DND-41 (cell line): ENCODE data around the gene EPHA10.

ENCODE experiments used
- ATAC-seq: fragments of 200-7000 bp; cut with Tn5 transposase; 3 replicates; pipeline ENCODE4 v1.9.1; 2021; ENCODE audit warnings: low read depth; ENCODE audit not compliant: insufficient read depth
- DNase-seq: peaks from one replicate; pipeline ENCODE4 v3.0.0-alpha.2; 2020
- H2AFZ ChIP-seq: 2 replicates; pipeline ENCODE4 v1.6.0; 2012; ENCODE audit warnings: low read depth, low read length
- H3K27ac ChIP-seq: 2 replicates; pipeline ENCODE4 v1.5.1; 2012; ENCODE audit warnings: low read length, inconsistent platforms
- H3K27me3 ChIP-seq: fragments of 200-600 bp; sonication (generic); 2 replicates; pipeline ENCODE4 v1.6.0; 2012; ENCODE audit warnings: low read length, mild to moderate bottlenecking, inconsistent platforms; ENCODE audit not compliant: insufficient read depth, poor library complexity
- H3K36me3 ChIP-seq: 2 replicates; pipeline ENCODE4 v1.5.1; 2012; ENCODE audit warnings: low read length, inconsistent platforms; ENCODE audit not compliant: insufficient read depth
- H3K4me1 ChIP-seq: 2 replicates; pipeline ENCODE4 v1.5.1; 2012; ENCODE audit warnings: mild to moderate bottlenecking, low read length; ENCODE audit not compliant: insufficient read depth
- H3K4me2 ChIP-seq: 2 replicates; pipeline ENCODE4 v1.6.0; 2012; ENCODE audit warnings: mild to moderate bottlenecking, moderate library complexity, low read length, inconsistent platforms; ENCODE audit not compliant: insufficient read depth
- H3K4me3 ChIP-seq, 2 experiments: fragments of 200-600 bp in 1 of 2; shearing (Covaris generic) in 1 of 2; 2 replicates each; pipeline ENCODE4 v1.5.1; 2012 to 2016; ENCODE audit warnings: inconsistent platforms in 2 of 2, low read length in 2 of 2, mild to moderate bottlenecking in 2 of 2, low read depth in 1 of 2, moderate library complexity in 1 of 2
- H3K79me2 ChIP-seq: 2 replicates; pipeline ENCODE4 v1.6.0; 2012; ENCODE audit warnings: low read length, inconsistent platforms; ENCODE audit not compliant: insufficient read depth
- H3K9ac ChIP-seq: 2 replicates; pipeline ENCODE4 v1.6.0; 2012; ENCODE audit warnings: low read depth, mild to moderate bottlenecking, inconsistent platforms, low read length, moderate library complexity
- H3K9me3 ChIP-seq: 2 replicates; pipeline ENCODE4 v1.5.1; 2012; ENCODE audit warnings: low read length, moderate library complexity, mild to moderate bottlenecking, inconsistent platforms; ENCODE audit not compliant: insufficient read depth, severe bottlenecking
- H4K20me1 ChIP-seq: 2 replicates; pipeline ENCODE4 v1.6.0; 2012; ENCODE audit warnings: low read length; ENCODE audit not compliant: insufficient read depth
- CTCF ChIP-seq: IDR thresholded peaks from 2 replicates; pipeline ENCODE4 v1.5.1; 2012; ENCODE audit warnings: borderline replicate concordance, low read length, moderate library complexity, mild to moderate bottlenecking; ENCODE audit not compliant: poor library complexity, severe bottlenecking; ENCODE audit errors: extremely low read depth
- EZH2 ChIP-seq: IDR thresholded peaks from 3 replicates; pipeline ENCODE4 v1.6.1; 2012; ENCODE audit warnings: borderline replicate concordance, low read depth, mild to moderate bottlenecking, moderate library complexity, low read length, inconsistent platforms; ENCODE audit not compliant: severe bottlenecking

The EPHA10 gene

DNA sequence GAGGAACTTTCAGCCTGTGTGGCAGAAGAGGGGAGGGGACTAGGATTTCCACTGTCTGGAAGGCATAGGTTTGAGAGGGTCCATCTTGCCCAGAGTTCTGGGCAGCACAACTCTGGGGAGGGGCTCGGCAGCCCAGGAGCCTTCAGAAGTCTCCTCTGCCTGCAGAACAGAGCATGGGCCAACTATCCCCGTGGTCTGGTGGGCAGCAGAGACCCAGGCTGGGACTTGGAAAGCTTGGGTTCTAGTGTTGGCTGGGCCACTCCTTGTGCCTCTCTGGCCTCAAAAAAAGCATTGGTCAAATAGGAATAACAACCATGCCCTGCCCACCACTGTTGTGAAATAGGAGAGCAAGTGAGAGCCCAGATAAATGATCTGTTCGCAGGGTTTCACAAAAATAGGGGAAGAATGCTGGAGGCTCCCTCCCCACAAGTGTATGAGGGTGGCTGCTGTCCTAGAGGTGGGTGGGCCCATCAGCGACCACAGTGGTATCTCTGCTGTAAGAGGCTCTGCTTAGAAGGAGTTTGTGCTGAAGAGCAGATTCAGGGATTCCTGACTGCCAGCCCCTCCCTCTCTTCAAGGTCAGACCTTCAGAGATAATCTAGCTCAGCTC is 8.9 kb downstream of the EPHA10 start:
- TF ChIP-seq EZH2: no peak
- peaks cover 5% of the 10 kb centered on the region for H3K27me3 ChIP-seq
- no peak overlapping the region for H3K4me3 ChIP-seq

DNA sequence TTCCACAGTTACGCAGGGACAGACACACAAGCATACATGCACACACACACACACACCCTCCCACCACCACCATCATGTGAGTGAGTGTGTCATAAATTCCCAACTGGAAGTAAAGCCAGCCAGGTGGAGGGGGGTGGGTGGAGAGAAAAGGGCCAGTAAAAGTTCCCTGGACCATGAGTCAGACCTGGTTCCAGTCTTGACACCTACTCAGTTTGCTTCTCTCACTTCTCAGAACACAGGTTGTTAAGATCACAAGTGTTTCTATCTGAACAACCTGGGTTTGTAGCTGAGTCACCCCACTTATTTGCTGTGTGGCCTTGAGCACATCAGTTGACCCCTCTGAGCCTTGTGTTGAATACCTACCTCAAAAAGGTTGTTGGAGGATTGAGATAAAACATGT is 9.6 kb downstream of the EPHA10 start:
- no peak for ATAC-seq
- no peak for DNase-seq
- no peak overlapping the region for H3K4me3 ChIP-seq
- TF ChIP-seq CTCF (no peak), EZH2 (no peak)
- H3K9ac ChIP-seq: no peak overlapping the region
- H3K79me2 ChIP-seq: no peaks in the 10 kb centered on the region
- H3K27me3 ChIP-seq: peaks cover 5% of the 10 kb centered on the region
- H3K4me2 ChIP-seq: no peak overlapping the region
- no peak overlapping the region for H2AFZ ChIP-seq
- no peaks in the 10 kb centered on the region; the same call in 1 of the 2 replicates for H4K20me1 ChIP-seq
- no peaks in the 10 kb centered on the region for H3K4me1 ChIP-seq
- H3K36me3 ChIP-seq: no peaks in the 10 kb centered on the region
- H3K9me3 ChIP-seq: no peaks in the 10 kb centered on the region
- no peak overlapping the region for H3K27ac ChIP-seq

More for the DNA sequence above, 8.9 kb downstream of the EPHA10 start:
- no peaks in the 10 kb centered on the region; the same call in 1 of the 2 replicates for H4K20me1 ChIP-seq
- H3K9me3 ChIP-seq: no peaks in the 10 kb centered on the region
- DNase-seq (no peak), ATAC-seq (no peak)
- H3K9ac ChIP-seq: no peak overlapping the region
- no peak overlapping the region for H3K27ac ChIP-seq
- no peaks in the 10 kb centered on the region for H3K36me3 ChIP-seq
- H3K4me1 ChIP-seq: no peaks in the 10 kb centered on the region
- H3K79me2 ChIP-seq: no peaks in the 10 kb centered on the region
- H2AFZ ChIP-seq: no peak overlapping the region
- H3K4me2 ChIP-seq: no peak overlapping the region

DNA sequence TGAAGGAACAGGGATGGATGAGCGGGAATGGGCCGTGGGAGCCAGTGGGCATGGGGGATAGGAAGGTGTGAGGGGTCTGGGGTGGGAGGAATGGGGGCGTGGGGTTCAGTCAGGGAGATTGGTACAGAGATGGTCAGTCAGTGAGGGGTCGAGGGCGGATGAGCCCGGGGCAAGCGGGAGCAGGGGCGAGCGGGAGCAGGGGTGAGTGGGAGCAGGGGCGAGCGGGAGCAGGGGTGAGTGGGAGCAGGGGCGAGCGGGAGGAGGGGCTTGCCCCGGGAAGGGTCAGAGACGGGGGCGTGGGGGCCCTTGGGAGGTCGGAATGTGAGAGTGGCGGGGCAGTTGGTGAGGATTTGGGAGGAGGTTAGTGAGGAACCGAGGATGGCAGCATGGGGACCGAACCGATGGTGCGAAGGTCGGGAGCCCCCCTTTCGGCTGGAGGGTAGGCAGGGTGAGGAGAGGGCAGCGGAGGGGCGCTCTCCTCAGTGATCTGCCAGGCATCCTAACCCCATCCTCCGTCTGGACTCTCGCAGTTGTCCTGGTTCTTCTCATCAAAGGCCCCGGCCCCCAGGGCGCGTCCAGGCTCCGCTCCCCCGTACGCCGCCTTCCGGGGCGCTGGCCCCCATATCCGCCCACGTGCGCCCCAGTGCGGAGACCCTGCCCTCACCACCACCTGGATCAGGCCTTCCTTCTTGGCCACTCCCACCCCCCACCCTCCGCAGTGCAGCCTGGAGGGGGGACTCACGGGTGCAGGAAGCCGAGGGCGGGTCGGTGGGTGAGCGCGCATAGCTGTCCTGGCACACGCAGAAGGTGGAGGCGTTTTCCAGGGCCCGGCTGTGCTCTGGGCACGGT is 11.2 kb downstream of the EPHA10 start:
- no peak overlapping the region for H3K27ac ChIP-seq
- no peaks in the 10 kb centered on the region for H3K9me3 ChIP-seq
- TF ChIP-seq EZH2 (no peak), CTCF (no peak)
- no peak for ATAC-seq
- H4K20me1 ChIP-seq: no peaks in the 10 kb centered on the region; the same call in 1 of the 2 replicates
- no peaks in the 10 kb centered on the region for H3K36me3 ChIP-seq
- no peak for DNase-seq
- peaks cover 2% of the 10 kb centered on the region for H3K27me3 ChIP-seq
- no peak overlapping the region for H2AFZ ChIP-seq
- no peaks in the 10 kb centered on the region for H3K4me1 ChIP-seq
- H3K4me3 ChIP-seq: no peak overlapping the region
- no peak overlapping the region for H3K9ac ChIP-seq
- H3K4me2 ChIP-seq: no peak overlapping the region
- no peaks in the 10 kb centered on the region for H3K79me2 ChIP-seq
